Activated T-cell treated with anti-CD3 and anti-CD28 coated beads for 24 hours (primary cell): ENCODE results near the gene PTCHD1.

Source experiments
- DNase-seq: peaks from one replicate; pipeline ENCODE4 v3.0.0-alpha.2; 2020; ENCODE audit warnings: low read depth

PTCHD1 gene

DNA sequence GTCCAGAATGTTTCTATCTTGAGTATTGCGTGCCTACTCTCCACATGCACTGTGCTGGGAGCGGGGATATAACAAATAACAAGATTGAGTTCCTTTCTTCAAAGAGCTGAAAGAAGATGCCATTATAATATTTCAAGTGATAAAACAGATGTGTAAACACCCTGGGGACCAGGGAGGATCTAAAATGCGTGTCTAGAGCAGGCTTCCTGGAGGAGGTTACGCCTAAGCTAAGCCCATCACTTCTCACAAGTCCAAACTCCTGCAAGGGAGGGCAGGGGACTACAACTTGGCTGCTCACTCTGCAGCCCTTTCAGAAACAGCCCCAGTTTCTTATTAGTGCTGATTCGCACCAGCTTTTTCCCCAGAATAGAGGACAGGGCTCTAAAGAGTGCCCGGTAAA lies 21.5 kb downstream of the PTCHD1 start:
- no peak for DNase-seq

DNA sequence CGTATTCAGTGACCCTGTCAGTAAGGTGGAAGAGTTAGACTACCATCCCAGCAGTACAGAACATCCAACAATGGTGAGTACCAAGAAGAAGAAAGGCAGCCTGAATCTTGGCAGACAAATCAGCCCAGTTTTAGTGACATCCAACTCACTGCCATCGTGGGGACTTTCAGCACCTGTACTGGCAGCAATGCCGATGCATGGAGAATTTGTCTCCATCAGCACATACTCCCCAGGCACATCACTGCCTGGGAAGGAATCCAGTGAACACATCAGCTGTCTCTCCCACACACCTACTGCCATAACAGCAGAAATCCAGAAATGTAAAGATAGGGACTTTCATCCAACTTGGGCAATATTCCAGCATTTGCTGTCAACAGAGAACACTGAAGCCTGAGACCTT lies 29.8 kb downstream of the PTCHD1 start:
- DNase-seq, result no peak

GRCh38 chrX:23365541-23365940 lies 30.9 kb downstream of the PTCHD1 start:
- DNase-seq, result no peak

DNA sequence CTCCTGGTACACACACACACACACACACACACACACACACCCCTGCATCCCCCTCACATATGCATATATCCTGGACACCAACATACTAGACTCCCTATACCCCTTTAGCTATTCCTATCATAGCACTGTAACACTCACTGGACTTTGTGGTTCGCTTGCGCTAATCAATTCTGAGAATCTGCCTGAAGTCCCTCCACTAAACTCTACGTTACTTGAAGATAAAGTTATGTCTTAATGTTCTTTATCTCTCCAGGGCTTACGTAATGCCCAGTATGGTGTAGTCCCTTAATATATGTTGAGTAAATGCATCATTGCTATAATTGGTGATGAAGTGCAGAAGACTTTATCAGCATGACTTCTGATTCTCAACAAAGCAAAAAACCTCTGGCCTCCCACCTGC lies 32.3 kb downstream of the PTCHD1 start:
- no peak for DNase-seq

GRCh38 chrX:23369027-23369426 lies 34.4 kb downstream of the PTCHD1 start:
- no peak for DNase-seq

DNA sequence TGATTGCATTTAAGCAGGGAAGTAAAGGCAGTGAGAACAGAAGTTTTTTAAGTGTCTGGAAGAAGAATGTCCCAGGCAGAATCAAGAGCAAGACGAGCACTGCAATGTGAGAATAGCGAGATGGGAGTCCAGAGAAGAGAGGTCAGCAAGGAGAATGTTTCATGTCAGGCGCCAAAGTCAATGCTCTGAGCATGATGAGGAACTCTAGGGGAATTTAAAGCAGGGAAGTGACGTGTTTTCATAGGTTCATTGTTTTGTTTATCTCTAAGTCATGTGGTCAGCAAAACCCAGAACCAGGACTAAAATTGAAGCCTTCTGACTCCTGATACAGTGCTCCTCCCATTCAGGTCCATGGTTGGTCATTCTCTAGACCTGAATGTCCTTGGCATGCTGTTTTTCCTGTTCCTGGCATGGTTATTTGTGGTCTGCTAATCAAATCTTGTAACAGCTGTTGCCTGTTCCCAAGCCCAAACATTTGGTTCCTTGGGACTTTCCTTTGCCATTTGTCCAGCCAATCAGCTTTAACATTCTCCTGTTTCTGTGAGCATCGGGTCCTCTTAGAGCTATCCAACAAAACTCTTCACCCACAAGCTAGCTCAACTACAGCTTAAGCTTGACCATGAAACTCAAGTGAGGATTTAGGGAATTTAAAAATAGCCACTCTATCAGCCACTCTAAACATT lies 37.7 kb downstream of the PTCHD1 start:
- no peak for DNase-seq

- no peak for DNase-seq
Measured at GRCh38 chrX:23373129-23373804, 38.6 kb downstream of the PTCHD1 start.

- no peak for DNase-seq
Measured at GRCh38 chrX:23374291-23374690, 39.6 kb downstream of the PTCHD1 start.

DNA sequence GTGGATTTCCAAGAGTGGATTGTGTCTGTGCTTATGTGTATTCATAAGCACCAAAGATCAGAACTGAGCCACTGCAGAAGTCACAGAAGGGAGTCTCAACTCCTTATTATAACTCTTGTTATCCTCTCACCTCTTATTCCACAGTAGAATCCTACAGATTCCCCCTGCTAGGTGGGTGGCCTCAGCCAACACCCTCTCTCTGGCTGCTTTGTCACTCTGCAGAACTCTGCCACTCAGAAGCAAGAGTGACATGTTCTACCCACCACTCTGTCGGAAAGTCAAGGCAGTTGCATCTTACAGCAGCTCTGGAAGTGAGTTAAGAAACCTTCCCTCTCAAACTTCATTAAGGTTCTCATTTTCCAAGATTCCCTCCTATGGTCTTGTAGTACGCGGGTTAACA lies 41.9 kb downstream of the PTCHD1 start:
- DNase-seq, result no peak

DNA sequence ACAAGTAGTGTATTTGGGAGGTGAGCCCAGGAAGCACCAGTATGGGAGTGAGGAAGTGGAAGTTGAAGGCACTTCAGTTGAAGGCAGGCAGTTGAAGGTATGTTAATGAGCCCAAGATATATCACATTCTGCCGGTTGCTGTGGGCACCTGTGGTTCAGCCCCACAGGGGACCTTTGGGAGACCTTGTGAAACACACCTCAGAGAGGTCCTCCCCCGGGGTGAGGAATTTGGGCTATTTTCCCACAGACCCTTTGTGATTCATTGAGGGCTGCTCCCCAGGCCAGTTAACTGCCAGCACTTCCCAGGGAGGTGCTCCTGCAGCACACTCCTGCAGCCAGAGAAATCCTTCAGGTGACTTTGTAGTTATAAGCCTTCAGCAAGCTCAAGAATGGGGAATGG lies 45.9 kb downstream of the PTCHD1 start:
- no peak for DNase-seq

DNA sequence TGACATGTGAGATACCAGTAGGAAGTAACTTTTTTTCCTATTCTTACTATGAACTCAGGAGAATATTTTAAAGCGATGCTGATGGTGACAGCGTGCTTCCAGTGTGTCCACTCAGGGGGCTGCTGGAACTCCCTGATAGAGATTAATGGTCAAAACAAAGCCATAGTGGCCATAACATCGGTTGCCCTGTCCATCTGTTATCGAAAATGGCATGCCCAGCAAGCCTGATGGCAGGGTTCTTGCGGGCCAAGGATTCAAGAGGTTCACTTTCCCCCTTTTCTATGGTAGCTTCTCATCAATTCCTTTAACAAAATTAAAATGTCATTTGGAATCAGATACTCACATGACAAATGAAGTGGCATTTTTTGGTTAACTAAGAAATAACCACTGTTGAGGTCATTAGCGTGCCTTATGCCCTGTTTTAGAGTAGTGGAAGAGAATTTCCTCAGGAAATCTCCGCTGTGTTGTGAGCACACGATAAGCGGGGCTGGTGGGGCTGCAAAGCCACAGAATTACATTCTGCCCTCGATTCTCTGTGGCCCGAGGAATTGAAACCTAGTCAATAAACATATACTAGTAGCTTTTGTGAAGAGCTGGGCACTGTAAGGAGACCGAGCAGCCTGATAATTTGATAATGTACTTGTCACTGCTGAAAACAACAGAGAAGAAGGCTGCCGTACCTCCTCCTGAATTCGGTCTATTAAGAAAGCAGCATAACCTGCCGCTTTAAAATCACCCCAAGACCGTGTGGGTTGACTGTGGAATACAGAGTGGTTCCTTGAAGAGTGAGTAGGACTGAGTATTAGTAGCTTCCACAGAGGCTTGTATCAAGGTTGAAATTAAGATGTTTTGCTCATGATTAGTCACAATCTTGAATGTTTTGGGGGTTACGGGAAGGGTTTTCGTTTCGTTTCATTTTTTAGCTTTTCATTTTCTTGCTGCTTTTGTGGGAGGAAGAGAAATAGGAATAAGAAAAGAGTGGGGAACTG lies 46.7 kb downstream of the PTCHD1 start:
- DNase-seq, result no peak

DNA sequence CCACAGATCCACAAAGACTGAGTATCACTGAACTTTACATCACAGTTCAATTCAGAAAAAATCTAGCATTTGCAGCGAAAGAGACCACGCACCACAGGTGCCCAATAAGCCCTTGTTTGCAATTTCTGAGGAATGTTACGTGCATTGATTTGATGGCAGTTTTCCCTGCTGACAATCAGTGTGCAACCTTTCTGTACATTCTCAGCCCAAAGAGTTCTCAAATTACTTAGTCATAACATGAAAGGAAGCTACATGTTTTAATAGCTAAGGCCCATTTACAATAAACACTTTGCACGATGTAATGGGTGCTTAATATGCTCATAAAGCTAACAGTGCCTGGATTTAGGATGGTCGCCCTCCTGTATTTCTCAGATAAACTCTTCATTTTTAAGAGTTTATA lies 47.9 kb downstream of the PTCHD1 start:
- DNase-seq, result no peak

GRCh38 chrX:23383411-23383810 lies 48.8 kb downstream of the PTCHD1 start:
- DNase-seq, result no peak

GRCh38 chrX:23385242-23385641 lies 50.6 kb downstream of the PTCHD1 start:
- no peak for DNase-seq

- no peak for DNase-seq
Measured at GRCh38 chrX:23386260-23386659, 51.6 kb downstream of the PTCHD1 start.

- DNase-seq, result no peak
Measured at GRCh38 chrX:23386726-23387125, 52.1 kb downstream of the PTCHD1 start.

- DNase-seq, result no peak
Measured at GRCh38 chrX:23387550-23388184, 53.0 kb downstream of the PTCHD1 start.

DNA sequence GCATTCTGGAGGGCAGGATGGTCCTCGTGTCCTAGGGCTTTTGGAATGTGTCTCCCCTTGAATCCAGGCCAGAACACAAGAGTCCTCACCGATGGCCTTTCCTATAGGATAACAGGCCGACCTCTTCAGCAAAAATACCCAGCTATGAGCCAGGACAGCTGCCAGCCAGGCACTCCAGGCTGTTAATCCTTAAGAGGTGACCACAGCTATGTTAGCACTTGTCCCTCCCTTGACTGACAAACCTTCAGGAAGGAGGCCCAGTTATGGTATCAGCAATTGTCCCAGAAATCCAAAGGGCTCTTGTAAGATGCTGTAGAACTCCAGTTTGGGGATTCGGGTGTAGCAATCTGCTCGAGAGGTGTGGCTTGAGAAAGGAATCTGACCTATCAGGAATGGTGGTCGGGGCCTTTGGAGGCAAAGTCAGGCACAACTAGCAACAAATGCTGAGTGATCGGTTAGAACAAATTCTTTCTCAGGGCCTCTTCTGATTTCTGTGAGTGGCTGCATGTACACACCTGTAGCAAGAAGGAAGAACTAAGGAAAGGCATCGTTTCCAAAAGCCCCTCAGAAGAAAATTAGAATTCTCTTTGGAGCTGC lies 54.6 kb downstream of the PTCHD1 start:
- no peak for DNase-seq

DNA sequence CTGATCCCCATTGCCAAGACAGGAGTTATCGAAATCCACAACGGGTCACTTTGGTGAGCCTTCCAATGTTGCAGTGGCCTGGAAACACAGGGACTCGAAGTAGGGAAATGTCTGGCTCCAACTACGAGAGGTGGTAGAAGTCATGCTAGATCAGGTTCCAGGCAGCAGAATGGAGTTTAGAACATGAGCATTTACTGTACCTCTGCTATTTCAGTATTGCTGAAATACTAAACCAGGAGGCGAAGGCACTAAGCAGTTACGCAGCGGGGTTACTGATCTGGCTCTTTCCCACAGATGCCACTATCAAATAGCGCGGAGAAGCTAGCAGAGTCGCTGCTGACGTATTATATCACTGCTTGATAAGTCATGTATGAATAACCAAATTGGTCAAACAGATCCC lies 56.3 kb downstream of the PTCHD1 start:
- no peak for DNase-seq

- no peak for DNase-seq
Measured at GRCh38 chrX:23392195-23392594, 57.5 kb downstream of the PTCHD1 start.

DNA sequence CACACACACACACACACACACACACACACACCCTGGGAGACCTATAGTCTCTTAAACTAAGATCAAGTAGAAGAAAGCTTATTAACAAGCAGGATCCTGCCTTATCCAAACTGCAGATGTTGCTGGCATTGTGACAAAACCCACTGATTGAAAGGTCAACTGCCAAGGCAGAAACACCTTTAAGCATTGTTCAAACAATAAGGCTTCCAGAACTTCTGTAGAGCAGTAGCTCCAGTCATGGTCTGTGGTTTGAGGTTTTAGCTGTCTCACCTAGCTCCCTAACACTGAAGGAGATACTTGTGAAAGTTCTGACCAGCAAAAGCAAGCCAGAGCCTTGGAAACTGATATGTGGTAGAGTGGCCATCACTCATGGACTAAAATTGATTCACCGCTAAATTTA lies 59.8 kb downstream of the PTCHD1 start:
- no peak for DNase-seq

DNA sequence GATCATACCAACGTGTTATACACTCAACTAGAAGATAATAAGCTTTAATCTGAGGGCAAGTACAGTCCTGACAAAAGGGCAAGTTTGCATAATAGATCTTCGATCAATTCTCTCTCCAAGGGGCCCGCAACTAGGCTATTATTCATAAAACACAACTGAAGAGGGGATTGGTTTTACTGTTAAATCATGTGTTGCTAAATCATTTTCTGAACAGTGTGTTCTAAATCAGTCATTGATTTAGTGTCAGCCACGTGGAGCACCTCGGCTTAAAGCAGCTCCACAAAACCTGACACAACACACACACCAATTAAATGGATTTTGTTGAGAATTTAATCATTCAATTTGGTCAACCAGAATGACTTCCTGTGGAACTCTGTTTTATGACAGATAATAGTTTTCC lies 61.6 kb downstream of the PTCHD1 start:
- no peak for DNase-seq
